Thymus (tissue), 11 donors: ENCODE data around the gene KPNA1. TPM values are rescaled to one million over a fixed set of nuclear protein-coding genes. Genes with fewer than 3 reads are reported as not detected.
A peak's percentile ranks its signal among the peaks of the same experiment; 100 is the strongest.
"Not testable (repeated sequence)": the region's sequence is repeated elsewhere in the genome, so short reads cannot be mapped to it uniquely, and the experiment has no call there.

Source experiments
- DNase-seq, 9 donors: peaks; one replicate each; pipeline ENCODE4 v3.0.0-alpha.2; 2013; ENCODE audit warnings: low spot score in 9 of 9, low read depth in 6 of 9, missing footprints in 1 of 9
- H3K27ac ChIP-seq, 2 donors: one replicate each; pipeline ENCODE4 v1.5.1; 2013; ENCODE audit warnings: control low read depth in 1 of 2, low read depth in 1 of 2, low read length in 1 of 2, mild to moderate bottlenecking in 1 of 2, moderate library complexity in 1 of 2
- H3K27me3 ChIP-seq, 2 donors: one replicate each; pipeline ENCODE4 v1.5.1; 2013; ENCODE audit warnings: low read length in 1 of 2; ENCODE audit not compliant: control insufficient read depth in 2 of 2, insufficient read depth in 1 of 2
- H3K36me3 ChIP-seq, 2 donors: one replicate each; pipeline ENCODE4 v1.5.1; 2013; ENCODE audit warnings: low read length in 1 of 2, mild to moderate bottlenecking in 1 of 2, moderate library complexity in 1 of 2; ENCODE audit not compliant: control insufficient read depth in 2 of 2, insufficient read depth in 2 of 2
- H3K4me1 ChIP-seq, 2 donors: one replicate each; pipeline ENCODE4 v1.5.1; 2013; ENCODE audit warnings: low read length in 2 of 2; ENCODE audit not compliant: control insufficient read depth in 2 of 2, insufficient read depth in 2 of 2
- H3K4me3 ChIP-seq, 2 donors: one replicate each; pipeline ENCODE4 v1.5.1; 2013; ENCODE audit warnings: low read length in 2 of 2, control low read depth in 1 of 2, mild to moderate bottlenecking in 1 of 2
- H3K9me3 ChIP-seq, 2 donors: one replicate each; pipeline ENCODE4 v1.5.1; 2013; ENCODE audit warnings: low read length in 1 of 2, mild to moderate bottlenecking in 1 of 2; ENCODE audit not compliant: control insufficient read depth in 2 of 2, insufficient read depth in 1 of 2
- WGBS: extraction: QIAGEN DNeasy Blood & Tissue Kit; methylation state at CpG from one replicate; pipeline ENCODE4 v1.1.7; 2013; 5-methylcytosine and 5-hydroxymethylcytosine counted together
- polyA plus RNA-seq: library from polyadenylated mRNA; stranded (reverse); fragments of 200-250 nt; gene quantifications from one replicate; pipeline ENCODE4 v1.2.3, GENCODE V29; 2013
- total RNA-seq: library from RNA; stranded (reverse); fragments of 120-200 nt; gene quantifications from one replicate; pipeline ENCODE4 v1.2.4, GENCODE V29; 2013
- donor health status: healthy.

Gene KPNA1
- total and polyA plus RNA-seq, 2 donors: 14.2 to 19.8 TPM

DNA sequence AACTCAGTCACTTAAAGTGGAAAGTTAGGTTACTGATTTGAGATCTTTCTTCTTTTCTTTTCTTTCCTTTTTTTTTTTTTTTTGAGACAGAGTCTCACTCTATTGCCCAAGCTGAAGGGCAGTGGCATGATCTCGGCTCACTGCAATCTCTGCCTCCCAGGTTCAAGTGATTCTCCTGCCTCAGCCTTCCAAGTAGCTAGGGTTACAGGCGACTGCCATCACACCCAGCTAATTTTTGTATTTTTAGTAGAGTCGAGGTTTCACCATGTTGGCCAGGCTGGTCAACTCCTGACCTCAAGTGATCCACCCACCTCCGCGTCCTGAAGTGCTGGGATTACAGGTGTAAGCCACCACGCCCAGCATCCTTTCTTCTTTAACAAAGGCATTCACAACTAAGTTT lies 13.8 kb downstream of the KPNA1 start:
- WGBS: 96% methylated on average over 6 of the region's 6 CpGs
- not testable (repeated sequence) for H3K4me1 ChIP-seq, H3K27ac ChIP-seq, DNase-seq, H3K9me3 ChIP-seq, H3K27me3 ChIP-seq, H3K36me3 ChIP-seq, H3K4me3 ChIP-seq

DNA sequence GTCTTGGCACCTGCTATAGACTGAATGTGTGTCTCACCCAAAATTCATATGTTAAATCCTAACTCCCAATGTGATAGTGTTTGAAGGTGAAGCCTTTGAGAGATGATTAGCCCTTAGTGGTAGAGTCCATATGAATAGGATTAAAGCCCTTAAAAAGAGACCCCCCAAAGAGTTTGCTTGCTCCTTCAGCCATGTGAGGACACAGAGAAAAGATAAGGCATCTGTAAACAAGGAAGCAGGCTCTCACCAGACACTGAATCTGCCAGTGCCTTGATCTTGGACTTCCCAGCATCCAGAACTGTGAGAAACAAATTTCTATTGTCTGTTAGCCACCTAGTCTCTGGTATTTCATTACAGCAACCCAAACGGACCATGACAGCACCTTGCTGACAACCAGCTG lies 16.6 kb downstream of the KPNA1 start:
- no peak overlapping the region for H3K4me3 ChIP-seq
- peaks cover 0 to 3% of the 10 kb centered on the region in 2 donors for H3K4me1 ChIP-seq
- H3K27me3 ChIP-seq: no peaks in the 10 kb centered on the region
- H3K36me3 ChIP-seq: peaks cover 0 to 14% of the 10 kb centered on the region in 2 donors
- WGBS: 97% methylated on average over 1 of the region's 1 CpG
- no peak overlapping the region for H3K27ac ChIP-seq
- DNase-seq: no peak
- H3K9me3 ChIP-seq: no peaks in the 10 kb centered on the region

DNA sequence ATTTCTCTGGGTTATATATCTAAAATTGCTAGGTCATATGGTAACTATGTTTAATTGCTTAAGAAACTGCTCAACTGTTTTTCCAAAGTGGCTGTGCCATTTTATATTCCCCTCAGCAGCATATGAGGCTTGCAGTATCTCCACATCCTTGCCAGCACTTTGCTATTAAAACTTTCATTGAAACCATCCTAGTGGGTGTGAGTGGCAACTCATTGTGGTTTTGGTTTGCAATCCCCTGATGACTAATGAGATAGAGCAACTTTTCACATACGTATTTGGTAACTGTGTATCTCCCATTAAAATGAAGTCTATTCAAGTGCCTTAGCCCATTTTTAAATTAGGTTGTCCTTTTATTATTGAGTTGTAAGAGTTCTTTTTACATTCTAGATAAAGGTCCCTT lies 17.3 kb downstream of the KPNA1 start:
- no peaks in the 10 kb centered on the region for H3K27me3 ChIP-seq
- H3K4me1 ChIP-seq: no peaks in the 10 kb centered on the region
- no peak overlapping the region for H3K27ac ChIP-seq
- H3K36me3 ChIP-seq: peaks cover 0 to 14% of the 10 kb centered on the region in 2 donors
- H3K4me3 ChIP-seq: no peak overlapping the region
- peak in 1 of 9 donors; percentile 7 for DNase-seq
- WGBS: 44% methylated on average over 1 of the region's 1 CpG
- H3K9me3 ChIP-seq: no peaks in the 10 kb centered on the region

DNA sequence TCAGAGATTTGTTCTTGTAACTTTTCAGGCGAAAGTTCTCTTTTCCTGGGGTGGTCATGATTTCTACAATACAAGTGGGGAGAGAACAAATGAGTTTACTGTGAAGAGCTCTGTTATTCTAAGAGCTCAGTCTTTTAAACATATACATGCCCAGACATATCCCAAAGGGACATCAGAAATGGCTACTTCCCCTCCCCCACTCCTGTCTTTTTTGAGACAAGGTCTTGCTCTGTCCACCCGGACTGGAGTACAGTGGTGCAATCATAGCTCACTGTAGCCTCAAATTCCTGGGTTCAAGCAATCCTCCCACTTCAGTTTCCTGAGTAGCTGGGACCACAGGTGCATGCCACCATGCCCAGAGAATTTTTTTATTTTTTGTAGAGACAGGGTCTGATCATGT lies 18.2 kb downstream of the KPNA1 start:
- Histone ChIP-seq H3K4me1 (no peaks in the 10 kb centered on the region), H3K27ac (no peak overlapping the region)
- 94% methylated on average over 2 of the region's 2 CpGs for WGBS

DNA sequence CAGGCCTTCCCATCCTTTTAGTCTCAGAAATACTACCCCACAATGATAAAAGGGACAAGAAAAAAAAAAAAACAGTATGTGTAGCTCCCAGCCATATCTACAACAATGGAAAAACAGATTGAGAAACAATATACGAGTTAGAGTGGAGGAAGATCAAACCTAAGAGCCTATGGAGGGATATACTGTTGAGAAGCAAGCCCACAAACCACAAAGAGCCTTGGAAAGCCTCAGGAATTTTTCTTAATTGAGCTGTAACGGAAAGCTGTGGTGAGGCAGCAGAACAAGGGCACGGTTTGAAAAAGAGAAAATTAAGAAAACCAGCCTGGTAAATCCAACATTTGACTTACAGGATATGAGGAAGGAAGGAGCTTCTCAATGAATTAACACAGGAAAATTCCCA lies 21.4 kb downstream of the KPNA1 start:
- H3K36me3 ChIP-seq: peaks cover 0 to 21% of the 10 kb centered on the region in 2 donors
- H3K4me1 ChIP-seq: no peaks in the 10 kb centered on the region
- H3K4me3 ChIP-seq: no peak overlapping the region
- 91% methylated on average over 3 of the region's 3 CpGs for WGBS
- DNase-seq: no peak
- no peak overlapping the region for H3K27ac ChIP-seq
- no peaks in the 10 kb centered on the region for H3K27me3 ChIP-seq
- H3K9me3 ChIP-seq: no peaks in the 10 kb centered on the region

More for the DNA sequence above, 18.2 kb downstream of the KPNA1 start:
- DNase-seq: no peak
- Histone ChIP-seq H3K27me3 (no peaks in the 10 kb centered on the region), H3K4me3 (no peak overlapping the region), H3K36me3 (peaks cover 0 to 16% of the 10 kb centered on the region in 2 donors), H3K9me3 (no peaks in the 10 kb centered on the region)

DNA sequence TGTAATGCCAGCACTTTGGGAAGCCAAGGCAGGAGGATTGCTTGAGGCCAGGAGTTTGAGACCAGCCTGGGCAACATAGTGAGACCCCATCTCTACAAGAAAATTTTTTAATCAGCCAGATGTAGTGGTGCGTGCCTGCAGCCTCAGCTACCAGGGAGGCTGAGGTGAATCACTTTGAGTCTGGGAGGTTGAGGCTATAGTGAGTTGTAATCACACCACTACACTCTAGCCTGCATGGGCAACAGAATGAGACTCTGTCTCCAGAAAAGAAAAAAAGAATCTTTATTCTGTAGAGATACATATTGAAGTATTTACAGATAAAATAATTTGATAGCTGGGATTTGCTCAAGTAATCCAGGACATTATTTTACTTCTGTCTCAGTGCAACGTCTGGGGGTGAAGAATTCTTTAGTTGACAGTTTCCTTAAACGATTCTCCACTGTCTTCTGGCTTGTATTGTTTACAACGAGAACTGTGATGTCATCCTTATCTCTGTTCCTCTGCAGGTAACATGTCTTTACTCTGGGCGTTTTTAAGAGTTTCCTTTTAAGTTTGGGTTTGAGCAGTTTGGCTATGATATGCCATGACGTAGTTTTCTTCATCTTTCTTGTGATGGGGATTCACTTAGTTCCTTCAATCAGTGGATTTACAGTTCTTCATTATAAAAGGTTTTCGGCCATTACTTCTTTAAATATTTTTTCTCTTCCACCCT lies 26.3 kb downstream of the KPNA1 start:
- H3K9me3 ChIP-seq: no peaks in the 10 kb centered on the region
- H3K27me3 ChIP-seq: no peaks in the 10 kb centered on the region
- H3K27ac ChIP-seq: no peak overlapping the region
- 90% methylated on average over 7 of the region's 7 CpGs for WGBS
- peaks cover 0 to 8% of the 10 kb centered on the region in 2 donors for H3K36me3 ChIP-seq
- DNase-seq: peak in 1 of 9 donors; percentile 9
- H3K4me3 ChIP-seq: no peak overlapping the region
- H3K4me1 ChIP-seq: no peaks in the 10 kb centered on the region

DNA sequence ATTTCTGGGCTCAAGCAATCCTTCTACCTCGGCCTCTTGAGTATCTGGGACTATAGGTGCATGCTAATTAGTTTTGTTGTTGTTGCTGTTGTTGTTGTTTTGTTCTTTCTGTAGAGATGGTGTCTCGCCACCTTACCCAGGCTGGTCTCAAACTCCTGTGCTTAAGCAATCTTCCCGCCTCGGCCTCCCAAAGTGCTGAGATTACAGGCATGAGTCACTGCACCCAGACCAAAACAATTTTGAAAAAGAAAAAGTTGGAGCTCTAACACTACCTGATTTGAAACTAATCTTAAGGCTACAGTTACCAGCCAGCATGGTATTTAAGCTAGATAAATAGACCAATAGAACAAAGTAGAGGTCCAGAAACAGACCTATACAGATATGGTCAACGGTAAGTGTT lies 29.8 kb downstream of the KPNA1 start:
- H3K9me3 ChIP-seq: no peaks in the 10 kb centered on the region
- 99% methylated on average over 5 of the region's 5 CpGs for WGBS
- H3K36me3 ChIP-seq: peaks cover 0 to 4% of the 10 kb centered on the region in 2 donors
- H3K4me1 ChIP-seq: no peaks in the 10 kb centered on the region
- H3K4me3 ChIP-seq: no peak overlapping the region
- no peaks in the 10 kb centered on the region for H3K27me3 ChIP-seq
- DNase-seq: no peak
- no peak overlapping the region for H3K27ac ChIP-seq

DNA sequence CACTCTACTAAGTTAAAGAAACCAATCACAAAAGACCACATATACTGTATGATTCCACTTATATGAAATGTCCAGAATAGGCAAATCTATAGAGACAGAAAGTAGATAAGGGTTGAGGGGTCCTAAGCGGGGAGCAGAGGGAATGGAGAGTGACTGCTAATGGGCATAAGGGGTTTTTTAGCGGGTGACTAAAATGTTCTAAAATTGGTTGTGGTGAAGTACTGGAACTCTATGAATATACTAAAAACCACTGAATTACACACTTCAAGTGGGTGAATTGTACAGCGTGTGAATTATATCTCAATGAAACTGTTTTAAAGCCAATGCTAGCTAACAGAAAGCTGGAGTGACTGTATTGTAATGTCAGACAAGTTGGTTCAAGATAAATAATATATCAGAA lies 33.3 kb downstream of the KPNA1 start:
- WGBS: 98% methylated on average over 3 of the region's 3 CpGs
- H3K36me3 ChIP-seq: no peaks in the 10 kb centered on the region
- H3K9me3 ChIP-seq: no peaks in the 10 kb centered on the region
- H3K4me1 ChIP-seq: no peaks in the 10 kb centered on the region
- no peak overlapping the region for H3K27ac ChIP-seq
- H3K4me3 ChIP-seq: no peak overlapping the region
- no peak for DNase-seq
- H3K27me3 ChIP-seq: no peaks in the 10 kb centered on the region

DNA sequence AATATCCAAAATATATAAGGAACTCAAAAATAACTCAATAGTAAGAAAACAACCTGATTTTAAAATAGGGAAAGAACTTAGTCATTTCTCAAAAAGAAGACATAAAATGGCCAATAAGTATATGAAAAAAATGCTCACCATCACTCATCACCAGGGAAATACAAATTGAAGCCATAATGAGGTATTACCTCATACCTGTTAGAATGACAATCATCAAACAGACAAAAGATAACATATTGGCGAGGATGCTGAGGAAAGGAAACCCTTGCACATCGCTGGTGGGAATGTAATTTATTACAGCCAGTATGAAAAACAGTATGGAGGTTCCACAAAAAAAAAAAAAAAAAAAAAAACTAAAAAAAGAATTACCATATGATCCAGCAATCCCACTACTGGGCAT lies 38.2 kb downstream of the KPNA1 start:
- 98% methylated on average over 2 of the region's 2 CpGs for WGBS
- H3K36me3 ChIP-seq: no peaks in the 10 kb centered on the region

More for the DNA sequence above, 38.2 kb downstream of the KPNA1 start:
- no peaks in the 10 kb centered on the region for H3K4me1 ChIP-seq
- DNase-seq: no peak
- no peaks in the 10 kb centered on the region for H3K27me3 ChIP-seq
- H3K27ac ChIP-seq: no peak overlapping the region
- no peaks in the 10 kb centered on the region for H3K9me3 ChIP-seq
- no peak overlapping the region for H3K4me3 ChIP-seq
